ENCODE results near the gene PPP2R1B. TPM values are rescaled to one million over a fixed set of nuclear protein-coding genes. Genes with fewer than 3 reads are reported as not detected.

PPP2R1B gene
- total and polyA plus RNA-seq, 2 donors (not counting 3 experiments of a cell fraction or from before 2014, with no cell fraction given), result 18.0 to 50.8 TPM

- DNase-seq (ENCODE audit: low read depth, low spot score), result peak; percentile 53
- BruUV-seq (replicated peaks), result no TSS peak
- no peak overlapping the region for H2AFZ ChIP-seq (ENCODE audit: low read depth, low read length)
- POLR2A ChIA-PET, result no interaction called here
- peak; percentile 81 for FAIRE-seq
- no peaks in the 10 kb centered on the region for H3K79me2 ChIP-seq (ENCODE audit: control insufficient read depth, insufficient read depth, low read length)
- H3K4me2 ChIP-seq (ENCODE audit: insufficient read depth, low read length), result no peak overlapping the region
- H3K4me1 ChIP-seq (ENCODE audit: control insufficient read depth, extremely low read depth, insufficient read depth, low read length), result no peaks in the 10 kb centered on the region
- CTCF ChIA-PET, result interaction anchor here (1.1 to 2.7 kb wide), 5 partner anchors 10 to 193 kb away, joined by 3 to 15 read pairs (median 4); no protein-coding TSS in a partner anchor
- intact Hi-C loops (cut with micrococcal nuclease), result no loop called here
- H3K9me3 ChIP-seq (replicated peaks; ENCODE audit: control insufficient read depth, insufficient read depth, low read length), result no peaks in the 10 kb centered on the region
- no peak overlapping the region for H3K27ac ChIP-seq (ENCODE audit: insufficient read depth, low read depth, low read length)
- no peak overlapping the region for H3K9ac ChIP-seq (replicated peaks; ENCODE audit: extremely low read depth, insufficient read depth, low read length)
- H3K4me3 ChIP-seq (replicated peaks in 1 of 3; ENCODE audit: insufficient read depth in 1 of 3, low read depth in 1 of 3, low read length in 3 of 3), result no peak overlapping the region
- H3K36me3 ChIP-seq (ENCODE audit: control insufficient read depth in 2 of 2, extremely low read depth in 1 of 2, insufficient read depth in 2 of 2, low read length in 2 of 2), result no peaks in the 10 kb centered on the region
- dilution Hi-C loops (cut with MboI; ENCODE audit: extremely low pct_ligation_motif_present, low sequenced_read_pairs), result no loop called here
- no peaks in the 10 kb centered on the region for H3K27me3 ChIP-seq (ENCODE audit: control insufficient read depth in 2 of 2, insufficient read depth in 2 of 2, low read length in 2 of 2)
- TF ChIP-seq MYC (IDR thresholded peaks at IDR 0.05; ENCODE audit: low read depth, low read length) (no peak), EZH2 (IDR thresholded peaks at IDR 0.05; ENCODE audit: borderline replicate concordance, low read depth, low read length, severe bottlenecking) (no peak), FOS (IDR thresholded peaks at IDR 0.05; ENCODE audit: borderline replicate concordance, insufficient read depth, low read length) (no peak), GATA2 (IDR thresholded peaks at IDR 0.05; ENCODE audit: insufficient read depth, insufficient read length, low read depth, low read length) (no peak), JUN (IDR thresholded peaks at IDR 0.05; ENCODE audit: borderline replicate concordance, insufficient read depth, insufficient read length, low read depth) (no peak), MAX (IDR thresholded peaks at IDR 0.05; ENCODE audit: insufficient read depth, insufficient read length) (no peak), CTCF (IDR thresholded peaks at IDR 0.05; ENCODE audit: extremely low read depth in 1 of 2, insufficient read depth in 1 of 2, low read depth in 1 of 2, low read length in 2 of 2) (no peak), POLR2AphosphoS5 (IDR thresholded peaks at IDR 0.05; ENCODE audit: insufficient read depth, low read depth, low read length) (no peak), POLR2A (IDR thresholded peaks at IDR 0.05; ENCODE audit: low read depth, low read length) (no peak)
- H3K9me1 ChIP-seq (replicated peaks; ENCODE audit: control insufficient read depth, extremely low read depth, insufficient read depth, low read length), result no peaks in the 10 kb centered on the region
- H4K20me1 ChIP-seq (replicated peaks; ENCODE audit: control insufficient read depth, extremely low read depth, insufficient read depth, low read length), result no peaks in the 10 kb centered on the region
These were observed 31.0 kb upstream of the PPP2R1B start for GRCh38 chr11:111797145-111797581.
